HG03469 (cell line): Measurements from ENCODE around the gene CEACAM16.

Experiments
- ATAC-seq: cut with Tn5 transposase; IDR thresholded peaks from one replicate; pipeline ENCODE4 v1.9.1; 2021; ENCODE audit warnings: mild to moderate bottlenecking, moderate library complexity, moderate number of reproducible peaks; ENCODE audit not compliant: unreplicated experiment

Gene CEACAM16

DNA sequence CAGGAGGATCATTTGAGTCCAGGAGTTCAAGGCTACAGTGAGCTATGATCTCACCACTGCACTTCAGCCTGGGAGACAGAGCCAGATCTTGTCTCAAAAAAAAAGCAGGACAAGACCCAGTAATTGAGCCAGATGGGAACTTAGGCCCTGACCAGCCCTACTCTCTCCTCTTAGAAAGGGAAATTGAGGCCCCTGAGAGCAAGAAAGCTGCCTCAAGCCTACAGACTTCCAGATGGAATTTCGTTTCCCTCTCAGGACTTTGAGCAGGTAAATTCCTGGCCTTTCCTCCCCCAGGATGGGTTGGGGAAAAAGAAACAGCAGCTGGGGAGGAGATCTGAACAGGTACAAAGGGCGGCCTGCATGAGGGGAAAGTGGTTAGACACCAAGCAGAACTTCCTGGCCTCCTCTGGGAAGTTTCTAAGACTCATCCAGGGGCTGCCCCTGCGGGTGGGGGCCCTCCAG, 46.0 kb downstream of the CEACAM16 start:
- ATAC-seq: no peak

DNA sequence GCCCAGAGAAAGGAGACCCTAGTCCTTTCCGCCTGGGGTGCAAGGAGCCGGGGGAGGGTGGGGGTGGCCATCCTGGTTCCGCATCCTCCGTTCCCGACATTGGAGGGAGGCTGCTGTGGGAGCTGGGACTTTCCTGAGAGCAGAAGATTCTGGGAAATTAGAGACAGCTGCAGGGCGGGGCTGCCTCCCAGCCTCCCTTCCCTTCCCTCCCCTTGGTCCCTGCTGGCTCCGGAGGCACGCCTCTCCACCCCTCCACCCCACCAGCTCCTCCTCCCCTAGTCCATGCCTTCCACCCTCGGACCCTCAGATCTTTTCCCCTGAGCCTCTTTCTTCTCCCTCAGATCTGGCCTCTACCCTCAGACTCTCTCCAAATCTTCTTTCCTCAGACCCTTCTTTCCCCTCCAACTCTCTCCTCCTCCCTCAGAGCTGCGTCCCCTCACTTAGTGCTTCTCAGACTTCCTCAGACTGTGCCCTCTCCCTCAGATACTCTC, 46.4 kb downstream of the CEACAM16 start:
- ATAC-seq: no peak

DNA sequence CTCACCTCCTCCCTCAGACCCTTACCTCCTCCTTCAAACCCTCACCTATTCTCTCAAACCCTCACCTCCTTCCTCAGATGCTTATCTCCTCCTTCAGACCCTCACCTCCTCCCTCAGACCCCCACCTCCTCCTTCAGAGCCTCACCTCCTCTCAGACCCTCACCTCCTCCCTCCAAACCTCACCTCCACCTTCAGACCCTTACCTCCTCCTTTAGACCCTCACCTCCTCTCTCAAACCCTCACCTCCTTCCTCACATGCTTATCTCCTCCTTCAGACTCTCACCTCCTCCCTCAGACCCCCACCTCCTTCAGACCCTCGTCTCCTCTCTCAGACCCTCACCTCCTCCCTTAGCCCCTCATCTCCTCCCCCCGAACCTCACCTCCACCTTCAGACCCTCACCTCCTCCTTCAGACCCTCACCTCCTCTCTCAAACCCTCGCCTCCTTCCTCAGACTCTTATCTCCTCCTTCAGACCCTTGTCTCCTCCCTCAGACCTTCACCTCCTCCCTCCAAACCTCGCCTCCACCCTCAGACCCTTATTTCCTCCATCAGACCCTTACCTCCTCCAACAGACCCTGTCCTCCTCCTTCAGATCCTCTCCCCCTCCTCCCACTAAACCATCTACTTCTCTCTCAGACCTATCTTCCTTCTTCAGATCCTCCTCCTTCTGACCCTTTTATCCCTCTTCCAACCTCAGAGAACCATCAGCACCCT, 47.1 kb downstream of the CEACAM16 start:
- ATAC-seq: no peak

DNA sequence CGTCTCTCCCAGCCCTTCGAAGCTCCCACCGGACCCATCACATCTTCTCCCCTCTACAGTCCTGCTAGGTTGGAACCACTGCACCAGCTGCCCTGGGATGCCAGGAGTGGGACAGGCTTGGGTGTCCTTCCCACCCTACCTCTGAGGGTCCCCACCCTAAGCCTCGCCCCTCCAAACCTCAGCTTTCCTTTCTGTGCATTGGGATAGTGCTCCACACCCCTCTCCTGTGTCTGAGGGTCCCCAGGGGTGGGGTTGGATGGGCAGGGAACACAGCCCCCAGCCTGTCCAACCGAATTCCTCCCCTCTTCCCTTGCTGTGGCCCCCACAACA, 47.6 kb downstream of the CEACAM16 start:
- ATAC-seq: no peak

DNA sequence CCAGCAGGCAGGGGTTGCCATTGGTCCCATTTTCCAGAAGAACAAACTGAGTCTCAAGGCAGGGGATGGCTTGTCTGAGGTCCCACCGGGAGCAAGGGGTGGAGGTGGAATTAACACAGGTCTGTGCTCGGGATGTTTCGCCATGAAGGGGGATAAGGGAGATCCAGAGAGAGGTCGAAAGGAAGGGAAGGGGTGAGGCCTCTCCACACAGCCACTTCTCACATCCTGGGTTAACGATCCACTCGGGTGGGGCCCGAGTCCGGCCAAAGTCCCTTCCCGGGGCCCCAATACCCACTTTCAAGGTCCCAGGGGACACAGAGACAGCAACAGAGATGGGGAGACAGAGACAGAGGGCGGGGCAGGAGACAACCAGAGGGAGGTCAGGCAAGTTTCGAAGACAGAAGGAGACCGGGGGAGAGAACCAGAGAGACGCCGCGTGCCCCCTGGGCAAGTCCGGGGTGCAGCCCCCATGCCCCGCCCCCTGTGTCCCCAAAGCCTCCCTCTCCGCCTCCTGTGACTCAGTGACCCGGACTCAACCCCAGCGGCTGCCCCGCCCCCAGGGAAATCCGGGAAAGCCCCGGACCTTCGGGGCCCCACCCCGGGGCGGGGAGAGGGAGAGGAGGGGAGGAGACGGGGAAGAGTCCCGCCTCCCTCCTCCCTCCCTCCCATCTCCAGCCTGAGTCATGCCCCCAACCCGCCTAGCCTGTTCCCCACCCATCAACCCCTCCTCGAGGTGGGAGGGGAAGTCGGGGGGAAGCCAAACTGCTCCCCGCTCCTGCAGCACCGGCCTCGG, 48.2 kb downstream of the CEACAM16 start:
- ATAC-seq: no peak

DNA sequence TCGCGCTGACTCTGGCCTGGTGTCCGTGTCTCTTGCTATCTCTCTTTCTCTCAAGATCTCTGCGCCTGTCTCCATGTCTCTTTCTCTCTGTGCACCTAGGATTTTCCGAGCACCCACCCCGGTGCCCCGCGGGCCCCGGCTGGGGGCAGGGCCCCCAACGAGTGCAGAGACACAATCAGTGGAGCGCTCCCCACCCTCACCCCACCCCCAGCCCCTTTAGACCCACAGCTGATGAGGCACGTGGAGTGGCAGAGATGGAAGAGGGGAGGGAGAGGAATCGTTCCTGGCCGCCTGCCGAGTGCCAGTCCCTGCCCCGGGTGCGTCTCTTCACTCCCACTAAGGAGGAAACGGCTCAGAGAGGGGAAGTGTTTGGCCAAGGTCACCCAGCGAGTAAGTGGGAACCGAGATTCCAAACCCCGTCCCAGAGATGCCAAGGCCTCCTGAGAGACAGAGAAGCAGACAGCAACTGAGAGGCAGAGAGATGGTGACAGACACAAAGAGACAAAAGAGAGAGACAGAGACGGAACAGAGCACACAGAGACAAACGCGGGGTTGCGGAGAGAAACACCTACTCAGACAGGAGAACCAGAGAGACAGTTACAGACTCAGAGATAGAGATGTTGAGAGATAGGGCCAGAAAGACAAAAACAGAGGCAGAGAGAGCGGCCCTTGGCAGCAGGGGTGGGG, 48.9 kb downstream of the CEACAM16 start:
- no peak for ATAC-seq

DNA sequence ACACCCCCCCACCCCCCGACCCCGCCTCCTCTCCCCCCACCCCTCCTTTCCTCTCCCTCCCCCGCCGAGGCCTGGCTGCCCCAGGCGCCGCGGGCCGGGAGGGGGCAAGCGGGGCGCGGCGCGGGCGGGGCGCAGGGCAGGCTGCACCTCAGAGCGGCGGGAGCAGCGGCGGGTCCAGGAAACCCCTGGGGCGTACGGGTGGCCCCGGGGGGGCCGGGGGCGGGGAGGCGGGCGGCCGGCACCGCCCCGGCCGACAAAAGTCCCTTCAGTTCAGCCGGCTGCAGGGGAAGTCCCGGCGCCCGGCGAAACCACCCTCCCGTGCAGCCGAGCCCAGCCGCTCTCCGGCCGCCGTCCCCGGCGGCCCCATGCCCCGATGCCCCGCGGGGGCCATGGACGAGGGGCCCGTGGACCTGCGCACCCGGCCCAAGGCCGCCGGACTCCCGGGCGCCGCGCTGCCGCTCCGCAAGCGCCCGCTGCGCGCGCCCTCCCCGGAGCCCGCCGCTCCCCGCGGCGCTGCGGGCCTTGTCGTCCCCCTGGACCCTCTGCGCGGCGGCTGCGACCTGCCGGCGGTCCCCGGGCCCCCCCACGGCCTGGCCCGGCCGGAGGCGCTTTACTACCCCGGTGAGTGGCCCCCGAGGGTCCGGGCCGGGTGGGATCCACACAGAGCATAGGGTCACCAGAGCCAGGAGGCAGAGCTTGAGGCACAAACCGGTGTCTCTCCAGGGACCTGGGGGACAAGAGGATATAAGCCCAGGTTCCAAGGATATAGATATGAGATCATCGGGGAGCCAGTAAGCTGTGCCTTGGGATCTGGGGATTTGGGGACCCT, 49.7 kb downstream of the CEACAM16 start, which contains the start of gene BCL3:
Gene BCL3 (plus strand): TSS at position 283 of the 829 bp plus-strand sequence. CDS start 83 bp downstream, at position 366.
- no peak for ATAC-seq

DNA sequence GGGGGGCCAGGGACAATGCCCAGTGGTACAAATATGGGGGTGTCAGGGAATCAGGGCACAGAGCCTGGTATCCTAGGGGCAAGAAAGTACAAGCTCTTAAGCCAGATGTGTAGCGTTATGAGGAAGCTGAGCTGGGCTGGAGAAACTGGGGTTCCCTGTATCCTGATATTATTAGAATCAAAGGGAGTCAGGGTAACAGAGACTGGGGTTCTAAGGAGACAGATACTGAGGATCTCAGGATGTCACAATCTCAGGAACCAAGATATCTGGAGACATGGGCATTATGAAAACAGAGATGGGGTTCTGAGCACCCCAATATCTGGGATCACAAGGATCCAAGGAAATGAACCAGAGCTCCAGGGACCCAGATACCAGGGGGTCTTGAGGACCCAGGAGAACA, 50.3 kb downstream of the CEACAM16 start:
- no peak for ATAC-seq

DNA sequence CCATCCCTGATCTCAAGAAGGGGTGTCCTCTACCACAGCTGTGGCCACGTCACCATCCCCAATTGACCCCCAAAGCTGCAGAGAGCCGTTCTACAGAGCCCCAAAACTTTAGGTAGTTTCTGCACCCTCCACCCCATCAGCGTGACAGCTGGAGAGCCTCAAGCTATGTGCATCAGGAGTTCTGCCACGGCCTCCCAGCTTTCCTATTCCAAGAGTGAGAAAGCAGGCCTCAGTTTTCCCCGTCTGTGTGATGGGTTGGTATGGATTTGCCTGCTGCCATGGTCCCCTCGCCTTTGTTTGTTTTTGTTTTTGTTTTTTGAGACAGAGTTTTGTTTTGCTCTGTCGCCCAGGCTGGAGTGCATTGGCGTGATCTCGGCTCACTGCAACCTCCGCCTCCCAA, 51.0 kb downstream of the CEACAM16 start:
- no peak for ATAC-seq

DNA sequence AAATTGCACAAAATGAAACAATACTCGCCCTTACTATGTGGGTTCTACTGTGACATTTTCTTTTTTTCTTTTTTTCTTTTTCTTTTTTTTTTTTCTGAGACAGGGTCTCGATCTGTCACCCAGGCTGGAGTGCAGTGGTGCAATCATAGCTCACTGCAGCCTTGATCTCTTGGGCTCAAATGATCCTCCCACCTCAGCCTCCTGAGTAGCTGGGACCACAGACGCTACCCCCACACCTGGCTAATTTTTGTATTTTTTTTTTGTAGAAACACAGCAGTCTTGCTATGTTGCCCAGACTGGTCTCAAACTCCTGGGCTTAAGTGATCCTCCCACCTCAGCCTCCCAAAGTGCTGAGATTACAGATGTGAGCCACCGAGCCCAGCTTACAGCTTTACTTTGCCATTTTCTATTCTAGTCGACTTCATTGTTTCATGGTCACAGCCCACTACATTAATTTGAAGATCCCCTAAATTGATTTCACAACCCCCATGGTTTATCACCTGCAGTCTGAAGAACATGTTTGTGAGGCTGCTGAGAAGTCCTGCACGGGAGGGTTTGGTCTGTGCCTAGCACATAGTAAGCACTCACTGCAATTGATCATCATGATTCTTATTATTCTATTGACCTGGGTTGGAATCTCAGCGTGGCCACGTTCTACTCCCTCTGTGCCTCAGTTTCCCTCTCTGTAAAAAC, 53.3 kb downstream of the CEACAM16 start:
- no peak for ATAC-seq

DNA sequence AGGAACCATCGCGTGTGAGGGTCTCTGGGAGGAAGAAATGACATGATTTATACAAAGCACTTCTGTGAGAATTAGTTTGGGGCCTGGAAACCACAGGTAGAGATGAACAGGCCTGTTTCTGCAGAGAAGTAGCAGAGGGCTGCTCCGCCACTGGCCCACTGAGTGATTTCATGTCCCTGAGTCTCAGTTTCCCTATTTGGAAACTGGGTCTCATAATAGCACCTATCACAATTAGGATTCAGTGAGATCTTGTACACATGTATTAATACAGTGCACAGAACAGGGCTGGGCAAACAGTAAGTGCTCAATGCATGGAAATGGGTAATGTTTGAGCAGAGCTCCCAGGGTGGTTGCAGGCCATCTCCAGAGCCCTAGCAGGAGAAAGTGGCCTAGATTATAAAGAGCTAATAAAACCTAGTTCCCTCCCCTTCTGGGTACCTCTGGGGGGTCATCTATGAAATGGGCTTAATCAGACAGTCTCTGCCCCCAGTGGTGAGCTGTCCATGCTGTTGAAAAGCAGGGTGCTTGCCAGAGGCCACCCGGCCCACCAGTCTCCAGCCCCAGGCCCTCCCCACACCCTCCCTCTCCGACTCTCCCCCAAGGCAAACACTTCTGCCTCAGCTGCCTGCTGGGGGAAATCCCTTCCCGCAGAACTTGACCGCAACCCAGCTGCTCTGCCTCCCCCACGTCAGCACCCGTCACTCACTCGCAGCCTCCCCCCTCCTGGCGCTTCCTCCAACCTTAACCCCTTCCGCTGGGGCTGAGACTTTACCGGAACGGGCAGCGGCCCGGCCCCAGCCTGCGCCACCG, 54.1 kb downstream of the CEACAM16 start:
- peak; percentile 41 for ATAC-seq

DNA sequence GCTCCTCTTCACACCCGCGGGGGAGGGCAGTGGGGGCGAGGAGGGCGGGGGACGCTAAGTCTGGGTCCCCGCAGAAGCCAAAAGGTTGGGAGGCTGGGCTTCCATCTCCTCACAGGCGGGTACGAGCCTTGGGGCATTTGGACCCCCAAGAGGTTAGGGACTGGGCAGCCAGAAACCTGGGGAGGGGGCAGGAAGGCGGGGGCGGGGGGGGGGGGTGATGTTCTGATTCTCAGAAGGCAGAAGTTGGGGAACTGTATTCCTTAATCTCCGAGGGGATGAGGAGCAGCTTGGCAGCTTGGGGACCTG, 54.6 kb downstream of the CEACAM16 start:
- no peak for ATAC-seq

DNA sequence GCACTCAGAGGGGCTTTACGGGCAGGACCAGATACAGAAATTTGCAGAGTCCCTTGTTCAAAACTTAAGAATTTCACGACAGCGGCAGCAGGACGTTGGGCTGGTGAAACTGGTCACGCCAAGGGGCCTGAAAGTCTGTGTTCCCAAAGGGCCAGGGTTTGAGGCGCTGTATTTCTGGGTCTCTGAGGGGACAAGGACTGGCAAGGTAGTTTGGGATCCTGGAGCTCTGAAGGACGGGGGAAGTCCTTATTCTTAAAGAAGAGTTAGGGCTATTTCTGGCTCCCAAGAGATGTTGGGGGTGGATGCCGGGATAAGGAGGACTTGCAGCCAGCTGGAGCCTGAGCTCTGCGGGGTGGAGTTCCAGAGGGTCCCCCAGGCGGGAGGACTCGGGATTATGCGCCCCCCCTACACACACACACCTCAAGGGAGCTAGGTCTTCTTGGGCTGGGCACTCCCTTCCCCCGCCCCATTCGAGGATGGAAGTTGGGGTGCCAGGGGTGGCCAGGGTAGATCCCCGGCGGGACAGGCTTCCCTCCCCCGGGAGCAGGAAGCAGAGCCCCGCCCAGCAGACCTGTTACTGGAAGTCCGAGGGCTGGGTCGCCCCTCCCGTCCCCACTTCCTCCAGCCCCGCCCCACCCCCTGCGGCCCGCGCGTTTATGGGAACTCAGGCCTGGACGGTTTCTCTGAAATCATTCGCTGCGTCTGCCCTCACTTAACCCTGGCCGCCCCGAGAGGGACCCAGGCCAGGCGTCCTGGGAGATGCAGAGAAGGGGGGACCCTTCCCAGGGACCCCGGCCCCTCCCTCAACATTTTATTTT, 55.2 kb downstream of the CEACAM16 start:
- ATAC-seq: no peak

DNA sequence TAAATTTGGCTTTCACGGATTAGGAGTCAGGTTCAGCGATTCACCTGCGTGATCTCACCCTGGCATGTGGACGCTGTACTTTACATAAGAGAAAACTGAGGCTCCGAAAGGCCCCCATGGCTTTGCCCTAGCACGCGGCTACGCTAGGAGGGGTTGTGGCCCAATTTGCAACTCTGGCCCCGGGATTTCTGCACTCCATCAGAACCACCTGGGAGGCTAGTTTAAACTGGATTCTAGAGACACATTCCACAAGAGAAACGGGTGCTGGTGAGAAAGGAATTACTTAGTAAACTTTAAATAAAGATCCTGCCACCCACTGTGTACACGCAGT, 55.8 kb downstream of the CEACAM16 start:
- ATAC-seq: no peak

DNA sequence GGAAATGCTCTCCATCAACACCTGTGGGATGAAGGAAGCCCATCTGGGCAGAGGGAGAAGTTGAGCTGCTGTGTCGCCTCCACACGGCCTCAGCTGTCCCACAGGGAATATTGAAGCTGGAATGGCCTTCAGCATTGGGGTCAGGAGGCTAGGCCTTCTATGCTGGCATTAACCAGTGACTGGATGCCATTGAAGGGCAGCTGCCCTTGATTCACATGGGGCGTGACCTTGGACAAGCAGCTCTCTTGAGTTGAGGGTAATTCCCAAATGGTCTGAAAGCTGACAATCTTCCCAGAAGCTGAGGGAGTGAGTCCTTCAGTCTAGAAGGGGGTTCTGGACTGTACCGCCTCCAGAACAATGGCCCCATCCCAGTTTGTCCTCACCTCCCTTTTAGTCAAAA, 56.3 kb downstream of the CEACAM16 start:
- ATAC-seq: no peak

DNA sequence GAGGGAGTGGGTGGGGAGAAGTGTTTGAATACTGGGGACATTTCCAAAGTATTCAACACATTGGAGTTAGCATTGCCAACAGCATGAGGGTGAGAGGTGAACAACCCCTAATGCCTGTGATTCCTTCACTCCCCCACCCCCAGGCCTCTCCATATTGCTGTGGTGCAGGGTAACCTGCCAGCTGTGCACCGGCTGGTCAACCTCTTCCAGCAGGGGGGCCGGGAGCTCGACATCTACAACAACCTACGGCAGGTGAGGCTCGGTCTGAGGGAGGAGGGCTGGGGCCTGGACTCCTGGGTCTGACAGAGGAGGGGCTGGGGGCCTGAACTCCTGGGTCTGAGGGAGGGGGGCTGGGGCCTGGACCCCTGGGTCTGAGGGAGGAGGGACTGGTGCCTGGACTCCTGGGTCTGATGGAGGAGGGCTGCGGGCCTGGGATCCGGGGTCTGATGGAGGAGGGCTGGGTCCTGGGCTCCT, 57.2 kb downstream of the CEACAM16 start:
- ATAC-seq: no peak

DNA sequence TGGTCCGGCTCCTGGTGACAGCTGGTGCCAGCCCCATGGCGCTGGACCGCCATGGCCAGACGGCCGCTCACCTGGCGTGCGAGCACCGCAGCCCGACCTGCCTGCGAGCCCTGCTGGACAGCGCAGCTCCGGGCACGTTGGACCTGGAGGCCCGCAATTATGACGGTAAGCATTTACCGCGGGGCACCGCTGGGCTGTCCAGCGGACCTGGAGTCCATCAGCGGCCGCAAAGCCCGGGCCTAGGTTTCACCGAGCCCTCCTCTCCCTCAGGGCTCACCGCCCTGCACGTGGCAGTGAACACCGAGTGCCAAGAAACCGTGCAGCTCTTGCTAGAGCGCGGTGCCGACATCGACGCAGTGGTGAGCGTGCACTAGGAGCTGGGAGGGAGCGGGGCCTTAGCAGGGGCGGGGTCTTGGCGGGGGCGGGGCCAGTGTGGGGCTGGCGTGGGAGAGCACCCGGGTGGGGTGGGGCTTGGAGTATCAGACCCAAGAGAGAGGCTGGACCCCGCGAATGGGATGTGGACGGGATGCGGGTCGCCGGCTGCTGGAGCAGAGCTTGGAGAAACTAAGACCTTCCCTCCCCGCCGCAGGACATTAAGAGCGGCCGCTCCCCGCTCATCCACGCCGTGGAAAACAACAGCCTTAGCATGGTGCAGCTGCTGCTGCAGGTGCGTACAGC, 58.2 kb downstream of the CEACAM16 start:
- no peak for ATAC-seq
